Stimulated activated CD8-positive, alpha-beta memory T cell treated with anti-CD3 and anti-CD28 coated beads, Interleukin-12 subunit alpha, Interleukin-12 subunit beta, amount 100 ng/mL, for 24 hours (primary cell): Measurements from ENCODE around the gene ZCCHC4.

Experiments
- DNase-seq: peaks from one replicate; pipeline ENCODE4 v3.0.0-alpha.2; 2020; ENCODE audit errors: extremely low read depth

The ZCCHC4 gene

GRCh38 chr4:25377572-25378436, 65.2 kb downstream of the ZCCHC4 start:
- no peak for DNase-seq

GRCh38 chr4:25378437-25378743, 65.8 kb downstream of the ZCCHC4 start:
- no peak for DNase-seq

DNA sequence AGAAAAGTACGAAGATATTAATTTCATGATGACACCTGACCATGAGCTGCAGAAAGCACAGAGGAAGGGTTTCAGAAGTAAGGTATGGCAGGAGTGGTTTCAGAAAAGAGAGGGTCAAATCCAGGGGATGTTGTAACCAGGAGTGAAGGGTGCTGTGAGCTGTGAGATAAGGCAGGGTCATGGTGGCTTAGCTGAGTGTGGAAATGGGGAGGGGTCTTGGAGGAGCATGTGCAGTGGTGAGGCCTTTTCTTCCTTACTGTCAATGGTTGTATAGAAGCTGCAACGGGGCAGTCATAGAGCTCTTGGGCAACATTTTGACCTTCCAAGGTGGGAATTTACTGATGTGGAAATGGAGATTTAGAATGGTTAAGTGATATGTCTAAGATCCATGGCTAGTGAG, 67.0 kb downstream of the ZCCHC4 start:
- DNase-seq, result no peak

DNA sequence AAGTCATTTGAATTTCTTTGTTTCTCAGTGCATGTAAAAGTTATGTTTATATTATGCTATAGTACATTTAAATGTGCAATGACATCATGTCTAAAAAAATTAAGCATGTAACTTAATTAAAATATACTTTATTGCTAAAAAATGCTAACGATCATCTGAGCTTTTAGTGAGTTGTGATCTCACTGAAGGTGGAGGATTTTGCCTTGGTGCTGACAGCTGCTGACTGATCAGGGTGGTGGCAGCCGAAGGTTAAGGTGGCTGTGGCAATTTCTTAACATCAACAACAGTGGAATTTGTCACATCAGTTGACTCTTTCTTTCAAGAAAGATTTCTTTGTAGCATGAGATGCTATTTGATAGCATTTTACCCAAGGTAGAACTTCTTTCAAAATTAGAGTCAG, 71.1 kb downstream of the ZCCHC4 start:
- no peak for DNase-seq

DNA sequence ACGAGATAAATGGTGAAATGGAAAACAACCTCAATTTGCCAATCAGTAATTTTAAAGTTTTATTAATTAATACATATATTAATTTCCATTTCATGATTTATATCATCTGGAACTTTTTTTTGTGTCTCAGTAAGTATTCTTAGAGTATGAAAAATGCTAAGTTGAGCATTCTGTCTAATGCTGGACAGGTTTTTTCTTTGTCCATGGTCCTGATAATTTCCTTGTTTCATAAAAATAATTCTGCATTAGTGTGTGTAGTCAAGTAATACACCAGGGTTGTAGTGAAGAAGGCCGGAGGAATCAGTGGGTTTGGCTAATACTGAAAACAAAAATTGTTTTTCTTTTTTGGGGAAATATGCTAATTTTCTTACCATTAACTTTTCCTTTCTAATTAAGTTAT, 74.4 kb downstream of the ZCCHC4 start:
- no peak for DNase-seq

- no peak for DNase-seq
These were observed 84.7 kb downstream of the ZCCHC4 start for GRCh38 chr4:25397305-25397704.

DNA sequence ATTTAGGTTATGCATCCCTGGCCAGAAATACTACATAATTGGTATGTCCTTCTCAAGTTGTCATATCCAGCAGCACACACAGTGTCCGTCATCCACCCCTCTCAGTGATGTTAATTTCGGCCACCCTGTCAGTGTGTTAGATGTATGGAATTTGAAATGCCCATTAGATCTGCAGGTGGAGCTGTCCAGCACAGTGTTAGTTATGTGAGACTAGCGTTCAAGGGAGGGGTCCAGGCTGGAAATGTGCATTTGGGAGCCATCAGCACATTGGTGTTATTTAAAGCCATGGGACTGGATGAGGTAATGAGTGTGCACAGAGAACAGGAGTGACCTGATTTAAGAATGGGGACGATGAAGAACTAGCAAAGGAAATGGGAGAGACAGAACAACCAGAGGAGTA, 86.9 kb downstream of the ZCCHC4 start:
- no peak for DNase-seq

DNA sequence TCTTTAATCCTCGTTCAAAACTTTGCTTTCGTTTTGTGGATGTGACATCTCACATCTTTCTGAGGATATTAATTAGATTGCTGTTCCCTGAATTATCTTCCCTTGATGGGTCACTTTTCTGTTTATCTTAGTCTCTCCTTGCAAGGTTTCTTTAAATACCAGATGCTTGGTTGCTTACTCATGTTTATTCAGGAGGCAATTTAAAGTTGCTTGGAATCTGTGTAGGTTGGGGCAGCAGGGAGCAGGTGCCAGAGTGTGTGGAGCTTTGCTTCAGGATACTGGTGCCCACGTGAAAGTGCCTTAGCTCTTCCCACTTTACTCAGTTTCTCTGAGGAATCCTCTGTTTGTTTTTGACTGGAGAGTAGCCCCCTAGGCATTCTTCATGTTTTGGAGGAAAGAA, 88.5 kb downstream of the ZCCHC4 start:
- DNase-seq, result no peak

- DNase-seq, result no peak
These were observed 89.9 kb downstream of the ZCCHC4 start for GRCh38 chr4:25402521-25402920.

- no peak for DNase-seq
These were observed 91.1 kb downstream of the ZCCHC4 start for GRCh38 chr4:25403699-25404098.

DNA sequence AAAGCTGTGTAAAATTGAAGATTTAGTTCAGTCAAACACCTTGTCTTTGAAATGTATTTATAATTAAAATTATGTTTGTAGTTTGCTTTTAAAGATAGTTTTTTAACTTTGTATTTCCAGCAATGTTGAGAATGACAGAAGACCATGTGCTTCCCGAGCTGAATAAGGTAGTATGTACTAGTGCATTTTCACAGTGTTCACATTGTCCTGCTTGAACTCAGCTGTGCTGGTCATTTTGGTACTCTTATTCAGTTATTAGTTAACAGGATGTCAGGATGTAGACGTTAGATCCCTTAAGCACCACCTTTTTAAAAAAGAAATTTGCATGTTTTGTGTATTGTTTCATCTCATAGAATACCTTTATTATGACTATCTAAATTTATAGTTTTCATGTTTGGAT, 92.9 kb downstream of the ZCCHC4 start:
- DNase-seq, result no peak

- DNase-seq, result no peak
These were observed 93.6 kb downstream of the ZCCHC4 start for GRCh38 chr4:25406081-25406692.

DNA sequence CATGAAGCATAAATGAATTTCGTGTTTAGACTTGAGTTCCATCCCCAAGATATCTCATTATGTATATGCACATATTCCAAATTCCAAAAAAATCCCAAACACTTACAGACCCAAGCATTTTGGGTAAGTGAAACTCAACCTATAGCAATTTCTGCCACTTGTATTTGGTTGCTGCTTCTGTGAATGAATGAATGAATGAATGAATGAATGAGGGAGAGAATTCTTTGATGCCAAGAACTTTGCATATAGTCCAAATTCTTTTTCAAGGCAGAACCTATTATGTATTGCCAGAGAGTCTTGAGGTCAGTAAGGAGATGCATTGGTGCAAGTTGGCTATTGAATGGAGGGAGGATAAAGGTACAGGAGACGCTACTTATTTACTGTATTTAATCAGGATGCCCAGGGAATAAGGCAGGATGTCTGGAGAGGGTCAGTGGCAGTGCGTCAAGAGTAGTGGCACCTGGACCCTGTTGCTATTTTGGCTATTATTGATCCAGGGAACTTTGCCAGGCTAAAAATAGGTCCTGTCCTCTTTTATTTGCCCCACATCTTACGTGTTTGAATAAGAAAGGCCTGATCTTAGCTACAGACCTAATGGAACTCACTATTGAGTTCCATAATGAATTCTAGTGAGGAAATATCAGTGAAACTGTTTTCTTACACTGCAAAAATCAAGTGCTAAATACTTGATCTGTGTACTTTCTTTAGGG, 98.4 kb downstream of the ZCCHC4 start:
- DNase-seq, result no peak

GRCh38 chr4:25413261-25413660, 100.7 kb downstream of the ZCCHC4 start:
- DNase-seq, result no peak

DNA sequence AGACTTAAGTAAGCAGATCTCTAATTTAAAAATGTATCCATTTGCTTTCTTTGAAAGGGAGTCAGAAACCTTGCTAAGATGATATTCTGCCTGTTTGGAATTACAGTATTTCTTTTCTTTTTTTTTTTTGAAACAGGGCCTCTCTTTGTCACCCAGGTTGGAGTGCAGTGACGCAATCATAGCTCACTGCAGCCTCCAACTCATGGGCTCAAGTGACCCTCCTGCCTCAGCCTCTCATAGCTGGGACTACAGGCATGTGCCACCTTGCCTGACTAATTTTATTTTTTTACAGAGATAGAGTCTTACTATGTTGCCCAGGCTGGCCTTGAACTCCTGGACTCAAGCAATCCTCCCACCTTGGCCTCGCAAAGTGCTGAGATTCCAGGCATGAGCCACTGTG, 104.4 kb downstream of the ZCCHC4 start:
- no peak for DNase-seq
